ENCODE results near the gene METTL17. TPM values are rescaled to one million over a fixed set of nuclear protein-coding genes. Genes with fewer than 3 reads are reported as not detected.

Gene METTL17
- polyA plus RNA-seq, 1 donor (not counting 4 experiments of a cell fraction or from before 2014, with no cell fraction given), result 61.9 TPM

GRCh38 chr14:21036751-21037150 is 47.0 kb downstream of the METTL17 start:
- Histone ChIP-seq H2AFZ (ENCODE audit: control insufficient read depth, low read length) (no peak overlapping the region), H3K36me3 (ENCODE audit: control insufficient read depth in 2 of 2, extremely low read depth in 1 of 2, insufficient read depth in 2 of 2, low read length in 2 of 2) (no peaks in the 10 kb centered on the region), H3K9me1 (ENCODE audit: control insufficient read depth, extremely low read depth, insufficient read depth, low read length) (no peaks in the 10 kb centered on the region), H3K27me3 (ENCODE audit: control insufficient read depth, extremely low read depth, insufficient read depth, low read length) (no peaks in the 10 kb centered on the region), H3K9ac (ENCODE audit: control insufficient read depth, extremely low read depth, insufficient read depth, low read length) (no peak overlapping the region), H3K9me3 (ENCODE audit: control insufficient read depth, low read depth, low read length) (no peaks in the 10 kb centered on the region), H3K4me1 (ENCODE audit: control insufficient read depth, extremely low read depth, insufficient read depth, low read length) (peaks cover 32% of the 10 kb centered on the region), H4K20me1 (ENCODE audit: control insufficient read depth, extremely low read depth, insufficient read depth, low read length) (no peaks in the 10 kb centered on the region), H3K79me2 (ENCODE audit: control insufficient read depth, insufficient read depth, low read length) (no peaks in the 10 kb centered on the region), H3K4me3 (ENCODE audit: control insufficient read depth in 2 of 3, extremely low read depth in 1 of 3, insufficient read depth in 2 of 3, low read depth in 1 of 3, low read length in 3 of 3) (no peak overlapping the region), H3K27ac (ENCODE audit: control insufficient read depth, insufficient read depth, low read length) (no peak overlapping the region), H3K4me2 (ENCODE audit: control insufficient read depth, extremely low read depth, insufficient read depth, low read depth, low read length) (no peak overlapping the region)
- FAIRE-seq (no peak), DNase-seq (ENCODE audit: low read depth, low spot score) (no peak)
- TF ChIP-seq EZH2 (IDR thresholded peaks at IDR 0.05; ENCODE audit: low read length), result no peak
- no peak for TF ChIP-seq CTCF (optimal IDR thresholded peaks at IDR 0.05 in 1 of 3, IDR thresholded peaks at IDR 0.05 in 1 of 3, conservative IDR thresholded peaks at IDR 0.05 in 1 of 3; ENCODE audit: extremely low read depth in 1 of 3, insufficient read depth in 2 of 3, low read length in 3 of 3)
- dilution Hi-C loops (cut with MboI; ENCODE audit: extremely low pct_ligation_motif_present, low sequenced_read_pairs), result no loop called here

- TF ChIP-seq CTCF (optimal IDR thresholded peaks at IDR 0.05 in 1 of 3, IDR thresholded peaks at IDR 0.05 in 1 of 3, conservative IDR thresholded peaks at IDR 0.05 in 1 of 3; ENCODE audit: extremely low read depth in 1 of 3, insufficient read depth in 2 of 3, low read length in 3 of 3) (no peak), EZH2 (IDR thresholded peaks at IDR 0.05; ENCODE audit: low read length) (no peak)
These were observed 47.4 kb downstream of the METTL17 start for GRCh38 chr14:21037156-21037555.

More at GRCh38 chr14:21037156-21037555, 47.4 kb downstream of the METTL17 start:
- H3K4me1 ChIP-seq (ENCODE audit: control insufficient read depth, extremely low read depth, insufficient read depth, low read length), result peaks cover 36% of the 10 kb centered on the region
- H3K27me3 ChIP-seq (ENCODE audit: control insufficient read depth, extremely low read depth, insufficient read depth, low read length), result no peaks in the 10 kb centered on the region
- no peaks in the 10 kb centered on the region for H3K9me3 ChIP-seq (ENCODE audit: control insufficient read depth, low read depth, low read length)
- no peak for FAIRE-seq
- H3K4me3 ChIP-seq (ENCODE audit: control insufficient read depth in 2 of 3, extremely low read depth in 1 of 3, insufficient read depth in 2 of 3, low read depth in 1 of 3, low read length in 3 of 3), result no peak overlapping the region
- no peak overlapping the region for H3K4me2 ChIP-seq (ENCODE audit: control insufficient read depth, extremely low read depth, insufficient read depth, low read depth, low read length)
- no peak overlapping the region for H2AFZ ChIP-seq (ENCODE audit: control insufficient read depth, low read length)
- dilution Hi-C loops (cut with MboI; ENCODE audit: extremely low pct_ligation_motif_present, low sequenced_read_pairs), result no loop called here
- H3K9ac ChIP-seq (ENCODE audit: control insufficient read depth, extremely low read depth, insufficient read depth, low read length), result no peak overlapping the region
- H3K36me3 ChIP-seq (ENCODE audit: control insufficient read depth in 2 of 2, extremely low read depth in 1 of 2, insufficient read depth in 2 of 2, low read length in 2 of 2), result no peaks in the 10 kb centered on the region
- no peaks in the 10 kb centered on the region for H3K9me1 ChIP-seq (ENCODE audit: control insufficient read depth, extremely low read depth, insufficient read depth, low read length)
- no peak for DNase-seq (ENCODE audit: low read depth, low spot score)
- no peak overlapping the region for H3K27ac ChIP-seq (ENCODE audit: control insufficient read depth, insufficient read depth, low read length)
- no peaks in the 10 kb centered on the region for H4K20me1 ChIP-seq (ENCODE audit: control insufficient read depth, extremely low read depth, insufficient read depth, low read length)
- H3K79me2 ChIP-seq (ENCODE audit: control insufficient read depth, insufficient read depth, low read length), result no peaks in the 10 kb centered on the region

All from keratinocyte (primary cell).